Colonic mucosa (tissue), 4 donors: Measurements from ENCODE around the gene EPC1. TPM values are rescaled to one million over a fixed set of nuclear protein-coding genes. Genes with fewer than 3 reads are reported as not detected.

Experiments
- DNase-seq: peaks from one replicate; pipeline ENCODE4 v3.0.0-alpha.2; 2020
- H3K27ac ChIP-seq: fragments of 200-600 bp; one replicate; pipeline ENCODE4 v1.8.0; 2021
- H3K27me3 ChIP-seq: fragments of 200-600 bp; one replicate; pipeline ENCODE4 v1.8.0; 2021
- H3K36me3 ChIP-seq: fragments of 200-600 bp; one replicate; pipeline ENCODE4 v1.8.0; 2021
- H3K4me1 ChIP-seq: fragments of 200-600 bp; one replicate; pipeline ENCODE4 v1.8.0; 2021; ENCODE audit warnings: mild to moderate bottlenecking
- H3K4me3 ChIP-seq: fragments of 200-600 bp; one replicate; pipeline ENCODE4 v1.8.0; 2021
- H3K9ac ChIP-seq, 2 donors: one replicate each; pipeline ENCODE4 v1.7.0; 2013; ENCODE audit warnings: control low read depth in 2 of 2, low read depth in 2 of 2, low read length in 2 of 2
- H3K9me3 ChIP-seq: fragments of 200-600 bp; one replicate; pipeline ENCODE4 v1.8.0; 2021
- intact Hi-C: fragments of 100-400 bp; cut with DNase I; formaldehyde crosslinking; loops from one replicate; pipeline ENCODE4 v1.14.1; 2022
- total RNA-seq, 2 donors: library from RNA; stranded (reverse); fragmentation: NEBNext Ultra II Directional in 1 of 2; extraction: Animal tissue kit (Norgen Biotek cat#: 25700) in 1 of 2; gene quantifications; one replicate each; pipeline ENCODE4 v1.2.1, GENCODE V29; 2021
- TF ChIP-seq, protein P1 (sequence below): fragments of 200-600 bp; IDR thresholded peaks from one replicate; pipeline ENCODE4 v1.8.0; 2022; ENCODE audit warnings: antibody characterized with exemption, mild to moderate bottlenecking
- donor health status: healthy.
- donor health status: DM: no; HTN: no; CAD: no.
- donor health status: DM: no; HTN: no; CAD: no.

EPC1 gene
- total RNA-seq, 2 donors from 2014 or later = 24.5 to 30.9 TPM

DNA sequence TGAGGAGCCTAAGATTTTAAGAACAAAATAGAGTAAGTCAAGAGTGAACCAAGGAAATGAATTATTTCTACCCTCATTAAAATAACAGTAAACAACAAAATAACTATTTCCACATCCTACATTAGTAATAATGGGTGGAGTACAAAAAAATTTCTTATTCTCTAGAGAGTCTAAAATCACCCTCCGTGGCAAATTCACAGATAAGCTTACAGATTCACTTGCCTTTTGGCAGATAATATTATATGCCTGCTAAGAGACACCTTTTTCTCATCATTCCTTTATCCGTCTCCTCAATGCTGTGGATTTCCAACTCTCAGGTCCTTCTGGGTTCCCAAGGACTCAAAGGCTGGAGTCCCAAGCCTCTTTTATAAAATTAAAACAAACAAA lies 2.2 kb upstream of the EPC1 start:
- H3K36me3 ChIP-seq = no peaks in the 10 kb centered on the region
- TF ChIP-seq, protein P1, sequence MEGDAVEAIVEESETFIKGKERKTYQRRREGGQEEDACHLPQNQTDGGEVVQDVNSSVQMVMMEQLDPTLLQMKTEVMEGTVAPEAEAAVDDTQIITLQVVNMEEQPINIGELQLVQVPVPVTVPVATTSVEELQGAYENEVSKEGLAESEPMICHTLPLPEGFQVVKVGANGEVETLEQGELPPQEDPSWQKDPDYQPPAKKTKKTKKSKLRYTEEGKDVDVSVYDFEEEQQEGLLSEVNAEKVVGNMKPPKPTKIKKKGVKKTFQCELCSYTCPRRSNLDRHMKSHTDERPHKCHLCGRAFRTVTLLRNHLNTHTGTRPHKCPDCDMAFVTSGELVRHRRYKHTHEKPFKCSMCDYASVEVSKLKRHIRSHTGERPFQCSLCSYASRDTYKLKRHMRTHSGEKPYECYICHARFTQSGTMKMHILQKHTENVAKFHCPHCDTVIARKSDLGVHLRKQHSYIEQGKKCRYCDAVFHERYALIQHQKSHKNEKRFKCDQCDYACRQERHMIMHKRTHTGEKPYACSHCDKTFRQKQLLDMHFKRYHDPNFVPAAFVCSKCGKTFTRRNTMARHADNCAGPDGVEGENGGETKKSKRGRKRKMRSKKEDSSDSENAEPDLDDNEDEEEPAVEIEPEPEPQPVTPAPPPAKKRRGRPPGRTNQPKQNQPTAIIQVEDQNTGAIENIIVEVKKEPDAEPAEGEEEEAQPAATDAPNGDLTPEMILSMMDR = no peak
- intact Hi-C loops = loop anchor here (5.0 to 10.0 kb wide), 2 partner anchors 92 to 154 kb away; no protein-coding TSS in a partner anchor
- H3K4me3 ChIP-seq = no peak overlapping the region
- H3K9ac ChIP-seq = no peak overlapping the region
- peaks cover 21% of the 10 kb centered on the region for H3K4me1 ChIP-seq
- DNase-seq = no peak
- no peaks in the 10 kb centered on the region for H3K9me3 ChIP-seq
- no peak overlapping the region for H3K27ac ChIP-seq
- H3K27me3 ChIP-seq = no peaks in the 10 kb centered on the region

DNA sequence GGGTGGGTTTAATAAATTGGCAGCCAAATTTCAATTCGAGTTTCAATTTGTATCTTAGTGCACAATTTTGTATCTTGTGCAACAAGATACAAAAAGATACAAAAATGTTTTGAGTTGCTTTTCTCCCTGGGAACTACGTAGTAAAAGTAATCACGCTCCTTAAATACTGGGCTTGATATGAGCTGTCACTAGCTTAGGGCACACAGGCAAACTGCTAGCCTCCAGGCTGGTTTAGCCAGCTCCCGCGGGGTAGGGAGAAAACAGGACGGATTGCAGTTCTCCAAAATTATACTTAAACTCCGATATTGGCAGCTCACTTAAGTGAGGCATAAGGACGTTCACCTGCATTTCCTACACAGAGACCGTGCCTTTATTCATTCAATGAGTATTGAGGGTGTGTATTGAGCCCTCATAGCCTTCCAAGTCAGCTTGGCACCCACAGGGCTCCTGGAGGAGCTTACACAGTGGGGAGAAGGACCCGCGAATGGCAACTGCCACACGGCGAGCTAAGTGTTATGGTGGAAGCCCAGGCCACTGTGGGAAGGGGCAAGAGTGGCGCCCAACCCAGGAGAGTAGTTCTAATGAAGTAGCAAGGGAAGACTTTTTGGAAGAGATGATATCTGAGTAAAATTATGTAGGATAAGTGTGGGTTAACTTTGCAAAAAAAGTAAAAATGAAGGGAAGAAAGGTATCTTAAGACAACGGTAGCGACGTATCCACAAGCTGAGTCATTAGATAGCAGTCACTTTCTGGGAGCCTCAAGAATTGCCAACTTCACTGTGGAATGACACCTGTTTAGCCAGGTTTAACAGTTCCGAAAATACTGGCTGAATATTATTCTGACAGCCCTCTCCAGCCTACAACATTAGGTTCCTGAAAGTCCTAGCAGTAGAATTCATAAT lies 1.6 kb upstream of the EPC1 start:
- TF ChIP-seq, protein P1 = no peak
- Histone ChIP-seq H3K9ac (no peak overlapping the region), H3K27ac (no peak overlapping the region), H3K4me3 (no peak overlapping the region), H3K36me3 (no peaks in the 10 kb centered on the region), H3K4me1 (peaks cover 19% of the 10 kb centered on the region), H3K27me3 (no peaks in the 10 kb centered on the region), H3K9me3 (no peaks in the 10 kb centered on the region)
- no peak for DNase-seq
- intact Hi-C loops = loop anchor here (5.0 to 10.0 kb wide), 2 partner anchors 91 to 154 kb away; no protein-coding TSS in a partner anchor

DNA sequence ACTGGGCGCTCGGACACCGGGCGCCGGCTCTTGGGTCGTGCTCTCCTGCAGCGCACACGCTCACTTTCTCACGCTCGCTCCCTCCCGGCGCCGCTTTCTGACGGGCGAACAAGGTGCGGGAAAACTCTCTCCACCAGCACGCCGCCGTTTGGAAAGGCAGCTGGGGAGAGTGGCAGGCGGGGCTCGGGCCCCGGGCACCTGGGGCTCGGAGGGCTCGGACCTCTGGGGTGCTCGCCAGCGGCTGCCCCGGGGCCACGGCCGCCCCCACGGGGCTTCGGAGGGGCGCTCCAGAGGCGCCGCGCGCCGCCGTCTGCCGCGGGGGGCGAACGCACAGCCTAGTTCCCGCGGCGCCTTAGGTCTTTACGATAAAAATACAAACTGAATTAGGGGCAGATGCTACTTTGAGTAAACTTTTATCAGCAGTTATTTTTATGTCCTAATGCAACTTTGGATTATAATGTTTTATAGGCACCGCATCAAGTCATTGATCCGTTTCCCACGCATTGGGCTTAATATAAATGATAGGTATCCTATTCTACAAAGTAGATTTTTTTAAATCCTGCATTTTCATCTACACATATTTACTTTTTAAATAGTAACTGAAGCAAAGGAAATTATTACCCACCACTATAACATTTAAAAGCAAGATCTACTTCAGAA lies 535 bp upstream of the EPC1 start:
- TF ChIP-seq, protein P1 = no peak
- no peak for DNase-seq
- H3K9me3 ChIP-seq = no peaks in the 10 kb centered on the region
- H3K27ac ChIP-seq = peak overlapping the region; percentile 100
- H3K4me3 ChIP-seq = peak overlapping the region; percentile 84
- intact Hi-C loops = loop anchor here (5.0 to 10.0 kb wide), 2 partner anchors 90 to 153 kb away; no protein-coding TSS in a partner anchor
- peaks cover 10% of the 10 kb centered on the region for H3K4me1 ChIP-seq
- H3K36me3 ChIP-seq = no peaks in the 10 kb centered on the region
- peak overlapping the region; percentile 99 to 100 for H3K9ac ChIP-seq
- no peaks in the 10 kb centered on the region for H3K27me3 ChIP-seq

DNA sequence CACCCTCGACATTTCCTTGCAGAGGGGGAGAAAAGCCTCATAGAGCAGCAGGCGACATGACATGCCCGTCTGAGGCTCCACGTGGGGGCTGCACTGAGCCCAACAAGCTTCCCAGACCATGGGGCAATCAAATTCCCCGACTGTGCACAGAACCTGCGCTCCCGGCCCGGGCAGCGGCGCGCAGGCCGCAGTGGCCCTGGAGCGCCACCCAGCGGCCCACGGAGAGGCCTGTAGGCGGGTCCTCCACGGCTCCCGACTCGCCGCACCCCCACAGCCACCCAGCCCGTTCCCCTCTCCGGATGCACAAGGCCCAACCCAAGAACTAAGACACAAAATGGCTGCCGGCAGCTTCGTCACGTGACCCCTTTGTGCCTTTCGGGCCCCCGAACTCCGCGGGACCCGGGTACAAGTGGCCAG lies 816 bp downstream of the EPC1 start:
- Histone ChIP-seq H3K36me3 (no peaks in the 10 kb centered on the region), H3K27me3 (no peaks in the 10 kb centered on the region), H3K27ac (peak overlapping the region; percentile 100), H3K9ac (peak overlapping the region; percentile 99 to 100), H3K9me3 (no peaks in the 10 kb centered on the region), H3K4me3 (peak overlapping the region; percentile 84), H3K4me1 (peaks cover 10% of the 10 kb centered on the region)
- TF ChIP-seq, protein P1 = peak; percentile 95
- DNase-seq = peak; percentile 96
- intact Hi-C loops = loop anchor here (5.0 to 10.0 kb wide), 2 partner anchors 89 to 151 kb away; no protein-coding TSS in a partner anchor

DNA sequence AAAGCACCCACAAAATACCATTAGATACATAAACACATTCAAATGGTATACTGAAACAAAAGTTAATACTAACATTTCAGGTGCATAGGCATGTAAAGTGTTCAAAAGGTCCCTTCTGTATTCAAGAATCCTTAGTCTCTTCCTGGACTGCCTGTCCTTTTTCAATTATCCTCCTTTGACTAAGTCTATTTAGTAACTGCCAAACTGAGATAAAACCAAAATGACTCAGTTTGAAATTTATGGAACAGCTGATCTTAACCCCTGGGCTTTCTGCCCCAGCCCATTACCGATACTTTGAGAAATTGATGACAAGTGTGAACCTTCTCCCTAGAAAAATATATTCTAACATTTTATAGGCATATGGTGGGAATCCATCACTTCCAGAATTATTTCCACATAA lies 5.4 kb downstream of the EPC1 start:
- no peaks in the 10 kb centered on the region for H3K27me3 ChIP-seq
- intact Hi-C loops = loop anchor here (10.0 kb wide), 1 partner anchor 147 kb away; no protein-coding TSS in a partner anchor
- TF ChIP-seq, protein P1 = no peak
- H3K4me1 ChIP-seq = peaks cover 20% of the 10 kb centered on the region
- H3K36me3 ChIP-seq = no peaks in the 10 kb centered on the region
- no peak overlapping the region for H3K9ac ChIP-seq
- no peak overlapping the region for H3K27ac ChIP-seq
- H3K9me3 ChIP-seq = no peaks in the 10 kb centered on the region
- DNase-seq = no peak
- H3K4me3 ChIP-seq = no peak overlapping the region
